ENCODE measurements around the gene CLTC. TPM values are rescaled to one million over a fixed set of nuclear protein-coding genes. Genes with fewer than 3 reads are reported as not detected.

CLTC gene
- total and polyA plus RNA-seq, 2 donors from 2014 or later: 213 to 259 TPM

DNA sequence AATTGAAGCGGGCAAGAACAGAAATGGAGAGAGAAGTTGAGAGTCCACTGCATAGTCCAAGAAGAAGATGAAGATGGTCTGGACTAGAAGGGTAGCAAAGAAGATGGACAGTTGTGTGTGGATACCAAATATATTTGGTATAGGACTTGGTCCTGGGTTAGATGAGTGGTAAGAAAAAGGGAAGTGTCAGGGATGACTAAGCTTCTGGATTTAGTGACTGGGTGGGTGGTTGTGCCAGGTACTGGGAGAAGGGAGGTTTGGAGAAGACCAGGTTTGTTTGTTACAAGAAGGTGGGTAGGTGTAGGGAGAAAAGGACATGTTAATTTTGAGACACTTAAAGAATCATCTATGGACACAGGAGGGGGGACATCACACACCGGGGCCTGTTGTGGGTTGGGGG is 93.2 kb downstream of the CLTC start:
- H3K9me3 ChIP-seq (ENCODE audit: control insufficient read depth in 2 of 3, insufficient read depth in 1 of 3, low read length in 3 of 3): no peaks in the 10 kb centered on the region
- no peaks in the 10 kb centered on the region for H3K27me3 ChIP-seq (ENCODE audit: control insufficient read depth, insufficient read depth, low read length)
- no peak overlapping the region for H3K4me3 ChIP-seq (ENCODE audit: low read length in 3 of 3)
- intact Hi-C loops (cut with DNase I): no loop called here
- no peak overlapping the region for H3K27ac ChIP-seq (ENCODE audit: low read depth in 2 of 2, low read length in 2 of 2)
- H3K36me3 ChIP-seq (ENCODE audit: control insufficient read depth in 2 of 3, insufficient read depth in 3 of 3, low read length in 3 of 3): no peaks in the 10 kb centered on the region
- H3K4me1 ChIP-seq (ENCODE audit: control insufficient read depth in 2 of 3, insufficient read depth in 2 of 3, low read depth in 1 of 3, low read length in 3 of 3): peaks cover 0 to 6% (median 5%) of the 10 kb centered on the region in 3 donors
- FAIRE-seq (no peak), DNase-seq (no peak)
- no peak overlapping the region for H3K9ac ChIP-seq (ENCODE audit: low read length in 3 of 3)
- TF ChIP-seq, protein P1, sequence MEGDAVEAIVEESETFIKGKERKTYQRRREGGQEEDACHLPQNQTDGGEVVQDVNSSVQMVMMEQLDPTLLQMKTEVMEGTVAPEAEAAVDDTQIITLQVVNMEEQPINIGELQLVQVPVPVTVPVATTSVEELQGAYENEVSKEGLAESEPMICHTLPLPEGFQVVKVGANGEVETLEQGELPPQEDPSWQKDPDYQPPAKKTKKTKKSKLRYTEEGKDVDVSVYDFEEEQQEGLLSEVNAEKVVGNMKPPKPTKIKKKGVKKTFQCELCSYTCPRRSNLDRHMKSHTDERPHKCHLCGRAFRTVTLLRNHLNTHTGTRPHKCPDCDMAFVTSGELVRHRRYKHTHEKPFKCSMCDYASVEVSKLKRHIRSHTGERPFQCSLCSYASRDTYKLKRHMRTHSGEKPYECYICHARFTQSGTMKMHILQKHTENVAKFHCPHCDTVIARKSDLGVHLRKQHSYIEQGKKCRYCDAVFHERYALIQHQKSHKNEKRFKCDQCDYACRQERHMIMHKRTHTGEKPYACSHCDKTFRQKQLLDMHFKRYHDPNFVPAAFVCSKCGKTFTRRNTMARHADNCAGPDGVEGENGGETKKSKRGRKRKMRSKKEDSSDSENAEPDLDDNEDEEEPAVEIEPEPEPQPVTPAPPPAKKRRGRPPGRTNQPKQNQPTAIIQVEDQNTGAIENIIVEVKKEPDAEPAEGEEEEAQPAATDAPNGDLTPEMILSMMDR (IDR thresholded peaks at IDR 0.05; ENCODE audit: borderline replicate concordance, extremely low read depth, insufficient read depth): no peak

DNA sequence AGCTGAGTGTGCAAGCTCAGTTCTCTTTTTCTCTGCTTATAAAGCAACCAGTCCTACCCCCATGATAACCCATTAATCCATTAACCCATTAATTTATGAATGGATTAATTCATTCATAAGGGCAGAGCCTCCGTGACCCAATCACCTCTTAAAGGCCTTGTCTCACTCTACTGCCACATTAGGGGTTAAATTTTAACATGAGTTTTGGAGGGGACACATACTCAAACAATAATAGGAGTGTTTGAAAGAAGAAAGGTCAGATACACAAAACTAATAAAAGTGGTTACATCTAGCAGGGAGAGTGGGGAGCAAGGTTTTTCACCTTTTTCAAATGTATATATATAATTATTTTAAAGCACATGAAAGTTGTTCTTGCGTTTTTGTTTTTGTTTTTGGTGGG is 94.6 kb downstream of the CLTC start:
- DNase-seq (no peak), FAIRE-seq (no peak)
- no peaks in the 10 kb centered on the region for H3K36me3 ChIP-seq (ENCODE audit: control insufficient read depth in 2 of 3, insufficient read depth in 3 of 3, low read length in 3 of 3)
- H3K9ac ChIP-seq (ENCODE audit: low read length in 3 of 3): no peak overlapping the region
- H3K27ac ChIP-seq (ENCODE audit: low read depth in 2 of 2, low read length in 2 of 2): no peak overlapping the region
- H3K4me3 ChIP-seq (ENCODE audit: low read length in 3 of 3): no peak overlapping the region
- TF ChIP-seq, protein P1 (IDR thresholded peaks at IDR 0.05; ENCODE audit: borderline replicate concordance, extremely low read depth, insufficient read depth): no peak
- intact Hi-C loops (cut with DNase I): no loop called here
- H3K4me1 ChIP-seq (ENCODE audit: control insufficient read depth in 2 of 3, insufficient read depth in 2 of 3, low read depth in 1 of 3, low read length in 3 of 3): no peaks in the 10 kb centered on the region
- no peaks in the 10 kb centered on the region for H3K9me3 ChIP-seq (ENCODE audit: control insufficient read depth in 2 of 3, insufficient read depth in 1 of 3, low read length in 3 of 3)
- no peaks in the 10 kb centered on the region for H3K27me3 ChIP-seq (ENCODE audit: control insufficient read depth, insufficient read depth, low read length)

DNA sequence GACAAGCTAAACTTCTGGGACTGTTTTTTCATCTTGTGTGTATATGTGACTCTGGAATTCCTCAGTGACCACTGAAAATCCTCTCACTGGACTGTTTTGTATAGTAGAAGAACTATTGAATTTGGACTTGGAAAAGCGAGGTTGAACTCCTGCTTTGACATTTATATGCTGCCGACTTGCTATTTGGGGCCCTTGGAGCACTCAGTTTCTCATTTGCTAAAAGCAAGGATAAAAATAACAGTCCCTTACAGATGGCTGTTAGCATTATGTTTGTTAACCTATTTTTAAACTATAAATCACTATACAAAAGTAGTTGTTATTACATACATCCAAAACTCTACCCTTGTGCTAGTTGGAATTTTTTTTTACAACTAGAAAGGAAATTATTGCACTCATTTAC is 96.7 kb downstream of the CLTC start:
- Histone ChIP-seq H3K9ac (ENCODE audit: low read length in 3 of 3) (no peak overlapping the region), H3K9me3 (ENCODE audit: control insufficient read depth in 2 of 3, insufficient read depth in 1 of 3, low read length in 3 of 3) (no peaks in the 10 kb centered on the region), H3K4me3 (ENCODE audit: low read length in 3 of 3) (no peak overlapping the region), H3K27ac (ENCODE audit: low read depth in 2 of 2, low read length in 2 of 2) (no peak overlapping the region), H3K4me1 (ENCODE audit: control insufficient read depth in 2 of 3, insufficient read depth in 2 of 3, low read depth in 1 of 3, low read length in 3 of 3) (no peaks in the 10 kb centered on the region), H3K27me3 (ENCODE audit: control insufficient read depth, insufficient read depth, low read length) (no peaks in the 10 kb centered on the region), H3K36me3 (ENCODE audit: control insufficient read depth in 2 of 3, insufficient read depth in 3 of 3, low read length in 3 of 3) (no peaks in the 10 kb centered on the region)
- TF ChIP-seq, protein P1 (IDR thresholded peaks at IDR 0.05; ENCODE audit: borderline replicate concordance, extremely low read depth, insufficient read depth): no peak
- FAIRE-seq (no peak), DNase-seq (no peak)
- intact Hi-C loops (cut with DNase I): no loop called here

DNA sequence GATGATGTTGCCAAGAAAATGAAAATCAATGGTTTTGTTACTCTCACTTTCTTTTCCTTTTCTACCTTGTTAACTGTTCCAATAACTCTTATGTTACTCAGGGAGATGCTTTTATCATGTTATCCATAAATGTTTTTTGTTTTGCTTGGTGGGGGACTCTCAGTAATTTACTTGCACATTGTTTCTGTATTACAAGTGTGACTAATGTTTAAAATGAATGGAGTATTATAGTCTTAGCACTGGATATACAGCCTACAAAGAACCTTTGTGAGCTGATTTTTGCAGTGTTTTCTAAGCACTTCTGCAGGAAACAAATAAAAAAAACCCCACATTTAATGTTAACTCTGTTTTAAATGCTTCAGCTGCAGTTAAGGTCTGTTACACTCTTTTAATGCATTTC is 99.8 kb downstream of the CLTC start:
- Histone ChIP-seq H3K27ac (ENCODE audit: low read depth in 2 of 2, low read length in 2 of 2) (no peak overlapping the region), H3K27me3 (ENCODE audit: control insufficient read depth, insufficient read depth, low read length) (no peaks in the 10 kb centered on the region), H3K4me3 (ENCODE audit: low read length in 3 of 3) (no peak overlapping the region), H3K4me1 (ENCODE audit: control insufficient read depth in 2 of 3, insufficient read depth in 2 of 3, low read depth in 1 of 3, low read length in 3 of 3) (no peaks in the 10 kb centered on the region), H3K36me3 (ENCODE audit: control insufficient read depth in 2 of 3, insufficient read depth in 3 of 3, low read length in 3 of 3) (no peaks in the 10 kb centered on the region), H3K9me3 (ENCODE audit: control insufficient read depth in 2 of 3, insufficient read depth in 1 of 3, low read length in 3 of 3) (no peaks in the 10 kb centered on the region), H3K9ac (ENCODE audit: low read length in 3 of 3) (no peak overlapping the region)
- no peak for FAIRE-seq
- intact Hi-C loops (cut with DNase I): no loop called here
- TF ChIP-seq, protein P1 (IDR thresholded peaks at IDR 0.05; ENCODE audit: borderline replicate concordance, extremely low read depth, insufficient read depth): no peak
- no peak for DNase-seq
